ENCODE results near the gene MNT. TPM values are rescaled to one million over a fixed set of nuclear protein-coding genes. Genes with fewer than 3 reads are reported as not detected.
A peak's percentile ranks its signal among the peaks of the same experiment; 100 is the strongest.
"Not testable (repeated sequence)": the region's sequence is repeated elsewhere in the genome, so short reads cannot be mapped to it uniquely, and the experiment has no call there.

MNT gene
- 10.4 TPM for total RNA-seq
- long read RNA-seq, partial matches to known transcripts: 0 of 14 reads
- long read RNA-seq, other reads (novel, unspliced or antisense): 14 of 14 reads

DNA sequence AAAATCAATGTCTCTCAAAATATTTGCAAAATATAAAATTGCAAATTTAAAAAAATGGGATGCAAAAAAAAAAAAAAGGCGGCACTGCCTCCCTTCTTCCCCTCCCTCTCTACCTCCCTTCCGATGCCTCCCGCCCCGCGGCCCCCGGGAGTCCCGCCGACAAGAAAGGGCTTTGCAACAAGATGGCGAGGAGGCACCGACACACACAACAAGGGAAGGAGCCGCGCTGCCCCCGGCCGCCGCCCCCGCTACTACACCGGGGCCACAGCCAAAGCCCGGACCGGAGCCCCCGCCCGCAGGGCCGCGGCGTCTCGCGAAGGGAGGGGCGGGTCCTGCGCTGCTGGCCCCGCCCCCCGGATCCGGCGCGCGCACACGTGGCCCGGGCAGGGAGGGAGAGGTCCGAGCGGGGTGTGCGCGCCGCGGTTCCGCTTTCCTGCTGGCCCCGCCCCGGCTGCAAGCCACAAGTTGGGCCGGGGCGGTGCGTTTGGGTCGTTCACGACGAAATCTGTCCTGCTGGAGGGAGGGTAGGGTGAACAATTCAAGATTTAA lies at the start of gene MNT:
Gene MNT, minus strand, starts transcription at position 184 of the 549 bp plus-strand sequence. CDS start 348 bp downstream, outside the sequence.
- intact Hi-C loops (cut with micrococcal nuclease): no loop called here
- peak; percentile 97 for DNase-seq
- ATAC-seq: peak; percentile 68

GRCh38 chr17:2450016-2450650 lies 49.3 kb upstream of the MNT start:
- DNase-seq: no peak
- ATAC-seq: no peak
- intact Hi-C loops (cut with micrococcal nuclease): no loop called here

- ATAC-seq (no peak), DNase-seq (no peak)
- intact Hi-C loops (cut with micrococcal nuclease): no loop called here
Observed at GRCh38 chr17:2449486-2449885, 48.6 kb upstream of the MNT start.

DNA sequence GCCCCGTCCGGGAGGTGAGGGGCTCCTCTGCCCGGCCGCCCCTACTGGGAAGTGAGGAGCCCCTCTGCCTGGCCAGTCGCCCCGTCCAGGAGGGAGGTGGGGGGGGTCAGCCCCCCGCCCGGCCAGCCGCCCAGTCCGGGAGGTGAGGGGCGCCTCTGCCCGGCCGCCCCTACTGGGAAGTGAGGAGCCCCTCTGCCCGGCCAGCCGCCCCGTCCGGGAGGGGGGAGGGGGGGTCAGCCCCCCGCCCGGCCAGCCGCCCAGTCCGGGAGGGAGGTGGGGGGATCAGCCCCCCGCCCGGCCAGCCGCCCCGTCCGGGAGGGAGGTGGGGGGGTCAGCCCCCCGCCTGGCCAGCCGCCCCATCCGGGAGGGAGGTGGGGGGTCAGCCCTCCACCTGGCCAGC lies 46.6 kb upstream of the MNT start:
- ATAC-seq; intact Hi-C loops (cut with micrococcal nuclease); DNase-seq: not testable (repeated sequence)

GRCh38 chr17:2445638-2446037 lies 44.8 kb upstream of the MNT start:
- DNase-seq (no peak), ATAC-seq (no peak)
- intact Hi-C loops (cut with micrococcal nuclease): no loop called here

DNA sequence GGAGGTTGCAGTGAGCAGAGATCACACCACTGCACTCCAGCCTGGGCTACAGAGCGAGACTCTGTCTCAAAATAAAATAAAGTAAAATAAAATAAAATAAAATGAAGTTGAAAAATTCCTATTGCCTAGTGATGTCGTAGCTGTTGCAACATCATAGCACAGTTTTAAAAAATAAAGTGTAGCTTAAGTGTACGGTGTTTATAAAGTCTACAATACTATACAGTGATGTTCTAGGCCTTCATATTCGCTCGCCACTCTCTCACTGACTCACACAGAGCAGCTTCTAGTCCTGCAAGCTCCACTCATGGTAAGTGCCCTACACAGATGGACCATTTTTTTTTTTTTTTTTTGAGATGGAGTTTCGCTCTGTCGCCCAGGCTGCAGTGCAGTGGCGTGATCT lies 43.5 kb upstream of the MNT start:
- intact Hi-C loops (cut with micrococcal nuclease): no loop called here
- DNase-seq: no peak
- ATAC-seq: no peak

DNA sequence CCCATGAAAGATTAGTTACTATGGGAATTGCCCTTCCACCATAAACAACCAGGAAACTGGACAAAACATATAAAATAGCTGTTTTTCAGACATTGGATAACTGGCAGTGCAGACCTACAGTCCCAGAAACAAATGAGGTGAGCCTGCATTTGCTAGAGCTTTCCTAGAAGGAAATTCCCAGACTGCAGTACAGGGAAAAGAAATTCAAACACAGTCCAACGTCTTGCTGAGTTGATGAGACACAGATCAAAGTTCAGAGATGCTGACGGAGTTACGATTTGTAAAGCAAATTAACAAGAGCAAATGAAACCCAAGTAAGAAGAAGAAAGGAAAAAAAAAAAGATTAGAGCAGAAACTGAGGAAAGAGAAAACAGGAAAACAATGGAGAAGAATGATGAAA lies 41.3 kb upstream of the MNT start:
- DNase-seq: no peak
- ATAC-seq: no peak
- intact Hi-C loops (cut with micrococcal nuclease): no loop called here

DNA sequence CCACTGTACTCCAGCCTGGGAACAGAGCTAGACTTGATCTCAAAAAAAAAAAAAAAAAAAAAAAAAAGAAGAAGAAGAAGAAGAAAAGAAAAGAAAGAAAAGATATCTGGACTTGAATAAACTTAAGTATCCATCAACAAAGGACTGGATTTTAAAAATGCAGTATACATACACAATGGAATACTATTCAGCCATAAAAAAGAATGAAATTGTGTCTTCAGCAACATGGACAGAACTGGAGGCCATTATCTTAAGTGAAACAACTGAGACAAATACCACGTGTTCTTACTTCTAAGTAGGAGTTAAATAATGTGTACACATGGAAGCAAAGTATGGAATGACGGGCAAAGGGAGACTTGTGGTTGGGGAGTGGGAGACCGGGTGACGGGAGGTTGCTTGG lies 40.1 kb upstream of the MNT start:
- ATAC-seq: no peak
- intact Hi-C loops (cut with micrococcal nuclease): no loop called here
- no peak for DNase-seq

DNA sequence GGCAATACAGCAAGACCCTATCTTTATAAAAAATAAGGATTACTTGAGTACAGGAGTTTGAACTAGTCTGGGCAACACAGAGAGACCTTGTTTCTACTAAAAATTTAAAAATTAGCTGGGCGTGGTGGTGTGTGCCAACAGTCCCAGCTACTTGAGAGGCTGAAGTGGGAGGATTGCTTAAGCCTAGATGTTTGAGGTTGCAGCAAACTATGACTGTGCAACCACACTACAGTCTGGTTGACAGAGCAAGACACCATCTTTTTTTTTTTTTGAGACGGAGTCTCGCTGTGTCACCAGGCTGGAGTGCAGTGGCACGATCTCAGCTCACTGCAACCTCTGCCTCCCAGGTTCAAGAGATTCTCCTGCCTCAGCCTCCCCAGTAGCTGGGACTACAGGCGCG lies 39.1 kb upstream of the MNT start:
- DNase-seq; ATAC-seq; intact Hi-C loops (cut with micrococcal nuclease): not testable (repeated sequence)

DNA sequence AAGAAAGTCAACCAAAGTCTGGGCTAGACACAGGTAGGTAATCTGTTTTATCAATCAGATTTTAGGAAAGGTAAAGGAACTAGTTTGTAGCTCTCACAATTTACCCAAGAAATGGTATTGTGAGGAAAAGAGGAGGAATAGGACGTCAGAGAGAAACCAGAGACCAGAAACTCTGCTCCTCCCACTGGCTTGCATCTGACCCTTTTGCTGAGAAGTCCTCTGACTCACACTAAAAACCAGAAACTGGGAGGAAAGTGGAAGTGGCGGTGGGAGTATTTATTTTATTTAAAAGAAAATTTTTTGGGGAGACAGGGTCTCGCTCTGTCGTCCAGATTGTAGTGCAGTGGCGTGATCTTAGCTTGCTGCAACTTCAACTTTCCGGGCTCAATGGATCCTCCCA lies 38.0 kb upstream of the MNT start:
- ATAC-seq: no peak

GRCh38 chr17:2436316-2436905 lies 35.6 kb upstream of the MNT start:
- ATAC-seq: no peak
- intact Hi-C loops (cut with micrococcal nuclease): no loop called here
- no peak for DNase-seq

More for the DNA sequence above, 38.0 kb upstream of the MNT start:
- intact Hi-C loops (cut with micrococcal nuclease): no loop called here
- no peak for DNase-seq

DNA sequence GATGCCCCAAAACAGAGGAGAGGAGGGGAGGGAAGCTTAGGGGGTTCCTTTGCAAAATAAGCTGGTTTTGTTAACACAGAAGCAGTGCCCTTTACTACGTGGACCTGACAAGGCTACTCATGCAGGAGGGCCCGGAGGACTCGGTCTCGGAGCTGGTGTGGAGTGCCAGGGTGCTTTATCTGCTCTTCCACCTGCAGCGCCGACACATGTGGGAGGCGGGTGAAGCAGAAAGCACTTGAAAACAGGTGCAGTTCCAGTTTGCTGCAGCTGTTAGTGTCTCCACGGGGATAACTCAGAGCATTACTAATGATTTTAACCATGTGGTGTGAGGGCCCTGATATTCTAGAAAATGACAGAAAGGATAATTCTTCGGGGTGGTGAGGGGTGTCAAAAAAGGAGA lies 35.0 kb upstream of the MNT start:
- ATAC-seq: no peak
- DNase-seq: no peak
- intact Hi-C loops (cut with micrococcal nuclease): no loop called here

- no peak for DNase-seq
- intact Hi-C loops (cut with micrococcal nuclease): no loop called here
- no peak for ATAC-seq
Observed at GRCh38 chr17:2435181-2435741, 34.4 kb upstream of the MNT start.

- intact Hi-C loops (cut with micrococcal nuclease): no loop called here
- ATAC-seq: no peak
- DNase-seq: no peak
Observed at GRCh38 chr17:2433696-2434095, 32.8 kb upstream of the MNT start.

- intact Hi-C loops (cut with micrococcal nuclease): no loop called here
- ATAC-seq (no peak), DNase-seq (no peak)
Observed at GRCh38 chr17:2427910-2428309, 27.1 kb upstream of the MNT start.

GRCh38 chr17:2427215-2427614 lies 26.4 kb upstream of the MNT start:
- DNase-seq: no peak
- ATAC-seq: no peak
- intact Hi-C loops (cut with micrococcal nuclease): no loop called here

- intact Hi-C loops (cut with micrococcal nuclease): no loop called here
- DNase-seq: no peak
- no peak for ATAC-seq
Observed at GRCh38 chr17:2423271-2423670, 22.4 kb upstream of the MNT start.

DNA sequence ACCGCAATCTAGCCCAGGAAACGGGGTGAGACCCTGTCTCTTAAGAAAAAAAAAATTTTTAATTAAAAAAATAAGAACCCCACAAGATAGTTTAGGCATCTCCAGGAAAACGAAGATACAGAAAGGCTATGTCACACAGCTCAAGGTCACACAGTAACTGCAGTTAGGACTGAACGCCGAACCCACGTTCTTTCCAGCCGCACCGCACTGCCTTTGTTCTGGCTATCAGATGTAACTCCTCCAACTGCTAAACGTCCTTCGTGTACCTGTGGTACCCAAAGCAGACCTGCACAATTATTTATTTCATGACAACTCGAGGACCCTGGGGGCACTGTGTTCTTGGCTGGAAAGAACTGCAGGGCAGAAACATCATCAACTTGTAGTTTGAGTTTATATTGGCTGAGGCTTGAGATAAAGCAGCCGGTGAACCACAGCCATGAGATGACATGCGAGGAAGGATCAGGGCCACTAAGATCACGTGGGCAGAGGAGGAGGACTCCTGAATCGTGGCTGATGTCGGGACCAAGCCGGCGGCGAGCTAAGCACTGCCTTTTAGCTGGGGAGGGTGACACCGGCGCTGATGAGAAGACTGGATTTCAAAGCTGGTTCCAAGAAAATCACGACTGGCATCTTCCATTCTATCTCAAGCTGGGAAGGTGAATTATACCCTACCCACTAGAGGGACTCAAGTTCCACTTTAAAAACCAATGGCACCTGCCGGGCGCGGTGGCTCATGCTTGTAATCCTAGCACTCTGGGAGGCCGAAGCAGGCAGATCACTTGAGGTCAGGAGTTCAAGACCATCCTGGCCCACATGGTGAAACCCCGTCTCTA lies 20.7 kb upstream of the MNT start:
- peak; percentile 5 for ATAC-seq
- no peak for DNase-seq
- intact Hi-C loops (cut with micrococcal nuclease): no loop called here

- intact Hi-C loops (cut with micrococcal nuclease): no loop called here
- no peak for ATAC-seq
- no peak for DNase-seq
Observed at GRCh38 chr17:2420176-2420575, 19.3 kb upstream of the MNT start.

- intact Hi-C loops (cut with micrococcal nuclease): no loop called here
- ATAC-seq (peak; percentile 44), DNase-seq (no peak)
Observed at GRCh38 chr17:2419486-2419885, 18.6 kb upstream of the MNT start.

Data from left ventricle myocardium superior (tissue), 1 donor.